HG02970 (cell line): ENCODE results near the gene C19orf25.

Source experiments
- ATAC-seq: cut with Tn5 transposase; IDR thresholded peaks from one replicate; pipeline ENCODE4 v1.9.1; 2021; ENCODE audit warnings: mild to moderate bottlenecking, moderate library complexity, moderate number of reproducible peaks; ENCODE audit not compliant: unreplicated experiment, low FRiP score

C19orf25 gene

GRCh38 chr19:1496714-1497577 lies 17.9 kb upstream of the C19orf25 start:
- ATAC-seq = no peak

DNA sequence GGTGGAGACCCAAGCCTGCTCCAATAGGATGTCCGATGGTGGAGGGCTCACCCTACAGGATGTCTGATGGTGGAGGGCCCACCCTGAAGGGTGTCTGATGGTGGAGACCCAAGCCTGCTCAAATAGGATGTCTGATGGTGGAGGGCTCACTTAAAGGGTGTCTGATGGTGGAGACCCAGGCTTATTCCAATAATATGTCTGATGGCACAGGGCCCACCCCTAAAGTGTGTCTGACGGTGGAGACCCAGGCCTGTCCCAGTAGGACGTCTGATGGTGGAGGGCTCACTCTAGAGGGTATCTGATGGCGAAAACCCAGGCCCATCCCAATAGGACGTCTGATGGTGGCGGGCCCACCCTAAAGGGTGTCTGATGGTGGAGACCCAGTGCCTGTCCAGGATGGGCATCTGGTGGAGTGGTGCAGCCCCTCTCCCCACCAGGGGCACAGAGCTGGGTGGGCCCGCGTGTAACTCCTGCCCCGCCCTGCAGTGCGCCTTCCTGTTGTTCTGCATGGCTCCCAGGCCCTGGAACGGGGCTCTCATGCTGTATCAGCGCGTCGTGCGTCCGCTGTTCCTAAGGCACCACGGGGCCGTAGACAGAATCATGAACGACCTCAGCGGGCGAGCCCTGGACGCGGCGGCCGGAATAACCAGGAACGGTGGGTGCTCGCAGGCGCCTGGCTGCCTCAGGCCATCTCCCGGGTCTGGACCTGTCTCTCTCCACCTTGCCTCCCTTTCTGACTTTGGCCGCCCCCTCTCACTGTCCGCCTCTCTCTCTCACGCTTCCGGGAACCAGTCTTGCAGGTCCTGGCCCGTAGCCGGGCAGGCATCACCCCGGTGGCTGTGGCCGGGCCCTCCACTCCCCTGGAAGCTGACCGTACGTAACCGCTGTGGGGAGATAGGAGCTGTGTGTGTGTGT lies 17.0 kb upstream of the C19orf25 start:
- ATAC-seq = no peak

DNA sequence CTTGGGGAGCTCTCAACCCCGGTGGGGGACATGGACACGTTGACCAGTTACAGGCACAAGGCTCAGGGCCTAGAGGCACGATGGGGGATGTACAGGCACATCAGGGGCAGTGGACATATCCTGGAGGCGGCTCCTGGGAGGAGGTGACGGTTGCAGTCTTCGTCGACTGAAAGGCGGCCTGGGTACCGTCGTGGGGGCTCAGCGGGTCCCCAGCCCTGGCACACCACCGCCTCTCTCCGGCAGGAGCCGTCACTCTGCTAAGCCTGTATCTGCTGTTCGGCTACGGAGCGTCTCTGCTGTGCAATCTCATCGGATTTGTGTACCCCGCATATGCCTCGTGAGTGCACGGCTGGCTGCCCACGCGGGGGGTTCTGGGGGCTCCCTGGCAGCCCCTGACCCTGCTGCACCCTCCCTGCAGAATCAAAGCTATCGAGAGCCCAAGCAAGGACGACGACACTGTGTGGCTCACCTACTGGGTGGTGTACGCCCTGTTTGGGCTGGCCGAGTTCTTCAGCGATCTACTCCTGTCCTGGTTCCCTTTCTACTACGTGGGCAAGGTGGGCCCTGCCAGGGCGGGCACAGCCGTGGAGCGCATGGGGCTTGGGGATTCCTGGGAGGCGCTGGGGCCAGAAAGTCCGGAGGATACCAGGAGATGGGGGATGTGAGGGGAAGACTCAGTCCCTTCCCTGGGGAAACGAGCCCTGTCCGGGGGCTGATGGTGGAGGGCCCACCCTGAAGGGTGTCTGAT lies 16.2 kb upstream of the C19orf25 start:
- no peak for ATAC-seq

DNA sequence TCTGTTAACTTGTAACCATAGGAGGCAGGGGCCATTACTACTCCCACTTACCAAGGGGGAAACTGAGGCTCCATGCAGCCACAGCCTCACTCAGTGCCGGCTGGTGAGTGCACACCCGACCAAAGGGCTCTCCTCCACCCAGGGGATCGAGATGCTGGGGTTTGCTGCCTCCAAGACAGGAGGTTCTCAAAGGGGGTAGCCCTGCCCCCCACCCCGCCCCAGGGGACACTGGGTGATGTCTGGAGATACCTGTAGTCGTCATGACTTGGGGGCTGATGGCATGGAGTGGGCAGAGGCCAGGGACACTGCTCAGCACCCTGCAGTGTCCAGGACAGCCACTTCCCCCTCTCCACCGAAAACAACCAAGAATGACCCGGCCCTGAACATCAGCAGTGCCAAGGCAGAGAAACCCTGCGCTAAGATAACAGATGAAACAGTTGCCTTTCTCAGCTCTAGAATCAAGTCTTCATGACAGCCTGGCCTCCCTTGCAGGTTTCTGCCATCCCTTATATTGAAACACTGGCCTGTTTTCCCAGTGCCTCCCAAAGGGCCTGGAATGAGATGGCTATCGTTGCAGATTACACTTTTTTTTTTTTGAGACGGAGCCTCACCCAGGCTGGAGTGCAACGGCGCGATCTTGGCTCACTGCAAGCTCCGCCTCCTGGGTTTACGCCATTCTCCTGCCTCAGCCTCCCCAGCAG lies 15.2 kb upstream of the C19orf25 start:
- ATAC-seq = no peak

GRCh38 chr19:1492474-1493006 lies 13.5 kb upstream of the C19orf25 start:
- no peak for ATAC-seq

DNA sequence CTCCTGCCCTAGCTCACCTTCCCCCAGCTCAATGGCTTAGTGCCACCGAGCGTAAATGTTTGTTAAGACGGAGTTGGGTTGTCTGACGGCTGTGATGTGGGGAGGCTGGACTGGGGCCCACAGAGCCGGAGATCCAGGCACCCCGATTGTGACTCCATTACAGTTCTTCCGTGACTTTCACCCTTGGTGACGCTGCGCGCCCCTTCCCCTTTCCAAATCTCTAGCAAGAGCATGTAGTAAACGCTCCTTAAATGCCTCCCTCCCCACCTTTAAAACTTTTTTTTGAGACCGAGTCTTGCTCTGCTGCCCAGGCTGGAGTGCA lies 12.8 kb upstream of the C19orf25 start:
- no peak for ATAC-seq

DNA sequence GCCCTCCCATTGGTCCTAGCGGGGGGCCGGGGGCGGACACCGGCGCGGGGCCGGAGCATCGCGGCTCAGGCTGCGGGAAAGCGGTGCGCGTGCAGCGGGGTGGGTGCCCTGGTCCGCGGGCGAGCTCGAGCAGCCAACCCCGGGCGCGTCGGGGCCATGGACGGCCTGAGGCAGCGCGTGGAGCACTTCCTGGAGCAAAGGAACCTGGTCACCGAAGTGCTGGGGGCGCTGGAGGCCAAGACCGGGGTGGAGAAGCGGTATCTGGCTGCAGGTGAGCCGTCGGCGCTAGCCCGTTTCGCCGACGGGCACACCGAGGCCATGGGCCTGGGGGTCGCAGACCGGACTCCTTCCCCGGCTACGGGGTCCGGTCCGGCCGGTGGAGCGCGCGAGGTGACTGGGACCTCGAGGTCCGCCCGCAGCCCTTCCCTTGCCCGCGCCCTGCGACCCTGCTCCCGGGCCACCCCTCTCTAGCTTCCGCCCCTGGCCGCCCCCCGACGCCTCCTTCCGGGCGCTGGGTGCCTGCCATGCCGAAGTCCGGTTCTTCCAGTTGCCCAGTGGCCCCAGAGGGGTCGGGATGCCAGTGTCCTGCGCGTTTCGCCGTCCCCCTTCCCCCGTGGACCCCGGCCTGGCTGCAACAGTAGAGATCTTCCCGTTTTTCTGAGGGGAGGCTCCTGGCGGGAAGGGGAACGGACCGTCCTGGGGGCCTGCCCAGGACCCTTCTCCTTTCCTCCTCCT lies 12.3 kb upstream of the C19orf25 start, which contains the start of gene REEP6:
TSS of gene REEP6 (plus strand) at position 68 of the 735 bp plus-strand sequence. CDS start at position 157, 89 bp downstream.
- ATAC-seq = no peak

DNA sequence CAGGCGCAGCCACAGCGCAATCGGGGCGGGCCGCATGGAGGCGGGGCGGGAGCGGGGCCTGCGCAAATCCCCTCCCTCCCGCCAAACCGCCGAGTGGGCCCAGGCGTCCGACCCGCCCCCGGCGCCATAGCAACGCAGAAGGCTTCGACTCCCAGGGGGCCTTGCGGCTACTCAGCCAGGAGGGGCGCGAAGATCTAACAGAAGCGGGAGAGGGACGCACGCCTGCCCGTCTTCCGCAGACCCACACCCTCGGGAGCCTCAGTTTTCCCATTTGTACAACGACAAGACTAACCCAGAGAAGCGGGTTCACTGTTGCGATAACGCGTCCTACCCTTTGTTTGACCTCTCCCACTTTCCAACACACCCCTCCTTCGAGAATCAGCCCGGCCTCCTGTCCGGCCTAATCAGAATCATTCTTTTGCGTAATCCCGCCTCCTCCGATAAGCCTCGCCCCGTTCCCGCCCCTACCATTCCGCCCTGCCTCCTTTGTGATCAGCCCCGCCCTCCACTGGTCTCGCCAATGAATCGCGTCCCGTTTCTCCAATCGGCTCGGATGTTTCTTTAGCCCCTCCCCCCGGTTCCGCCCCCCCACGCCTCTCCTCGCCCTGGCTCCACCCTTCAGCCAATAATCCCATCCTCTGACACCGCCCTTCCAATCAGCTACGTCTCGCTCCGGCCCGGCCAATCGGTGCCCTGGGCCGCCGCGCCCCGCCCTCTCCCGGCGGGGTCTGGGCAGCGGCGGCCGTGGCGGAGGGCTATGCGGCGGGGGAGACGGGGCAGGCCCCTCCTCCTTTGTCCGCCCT lies 11.5 kb upstream of the C19orf25 start, which contains the start of gene PCSK4:
TSS of gene PCSK4 (minus strand) at position 40 of the 803 bp plus-strand sequence. CDS start at position 36, 4 bp downstream.
- ATAC-seq = peak; percentile 82

DNA sequence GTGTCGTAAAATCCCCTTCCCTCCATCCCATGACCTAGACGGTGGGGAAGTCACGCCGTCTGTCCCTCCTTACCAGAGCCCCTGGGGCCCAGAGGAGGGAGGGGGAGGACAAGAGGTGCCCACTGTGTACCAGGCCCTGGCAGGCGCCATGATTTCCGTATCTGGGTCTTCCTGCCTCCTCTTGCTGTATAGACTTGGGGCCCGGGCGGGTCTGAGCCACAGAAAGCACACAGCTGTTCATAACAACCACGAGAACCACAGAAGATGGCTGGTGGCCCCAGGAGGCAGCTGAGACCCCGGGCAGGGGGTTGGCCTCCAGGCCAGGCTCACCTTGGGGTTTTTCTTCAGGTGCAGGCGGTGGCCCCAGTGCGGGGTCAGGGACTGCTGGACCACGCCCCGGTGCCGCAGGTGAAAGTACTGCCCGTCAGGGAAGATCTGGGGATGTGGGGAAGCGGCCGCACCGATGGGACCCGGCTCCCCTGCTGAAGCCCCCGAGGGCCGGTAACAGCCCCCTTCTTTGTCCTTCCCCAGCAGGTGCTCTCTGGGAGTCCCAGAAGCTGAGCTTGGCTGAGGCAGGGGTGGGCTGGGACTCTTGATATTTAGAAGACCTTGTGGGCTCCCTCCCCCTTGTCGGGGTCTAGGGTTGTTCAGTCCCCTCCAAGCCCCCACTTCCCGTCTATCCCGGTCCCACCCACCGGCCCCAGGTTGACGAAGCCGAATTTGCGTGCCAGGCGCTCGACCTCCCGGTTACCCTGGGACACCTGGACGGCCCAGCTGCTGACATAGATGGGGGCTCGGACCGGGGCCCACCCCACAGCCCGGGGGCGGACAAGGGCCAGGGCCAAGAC lies 10.7 kb upstream of the C19orf25 start:
- ATAC-seq = no peak

- ATAC-seq = no peak
Measured at GRCh38 chr19:1488282-1488601, 9.2 kb upstream of the C19orf25 start.

- no peak for ATAC-seq
Measured at GRCh38 chr19:1487576-1488281, 8.7 kb upstream of the C19orf25 start.

GRCh38 chr19:1486720-1487575 lies 7.9 kb upstream of the C19orf25 start:
- ATAC-seq = no peak

DNA sequence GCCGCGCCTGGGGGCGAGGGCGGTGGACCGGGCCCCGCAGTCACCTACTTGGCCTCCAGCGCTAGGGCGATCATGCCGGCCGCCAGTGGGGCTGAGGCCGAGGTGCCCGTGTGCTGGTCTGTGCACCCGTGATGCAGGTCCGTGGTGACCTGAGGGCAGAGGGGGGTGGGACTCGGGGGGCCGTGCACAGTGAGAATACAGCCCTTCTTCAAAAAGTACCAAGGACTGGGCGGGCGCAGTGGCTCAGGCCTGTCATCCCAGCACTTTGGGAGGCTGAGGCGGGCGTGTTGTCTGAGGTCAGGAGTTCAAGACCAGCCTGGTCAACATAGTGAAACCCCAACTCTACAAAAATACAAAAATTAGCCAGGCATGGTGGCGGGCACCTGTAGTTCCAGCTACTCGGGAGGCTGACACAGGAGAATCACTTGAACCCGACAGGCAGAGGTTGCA lies 5.0 kb upstream of the C19orf25 start:
- no peak for ATAC-seq

DNA sequence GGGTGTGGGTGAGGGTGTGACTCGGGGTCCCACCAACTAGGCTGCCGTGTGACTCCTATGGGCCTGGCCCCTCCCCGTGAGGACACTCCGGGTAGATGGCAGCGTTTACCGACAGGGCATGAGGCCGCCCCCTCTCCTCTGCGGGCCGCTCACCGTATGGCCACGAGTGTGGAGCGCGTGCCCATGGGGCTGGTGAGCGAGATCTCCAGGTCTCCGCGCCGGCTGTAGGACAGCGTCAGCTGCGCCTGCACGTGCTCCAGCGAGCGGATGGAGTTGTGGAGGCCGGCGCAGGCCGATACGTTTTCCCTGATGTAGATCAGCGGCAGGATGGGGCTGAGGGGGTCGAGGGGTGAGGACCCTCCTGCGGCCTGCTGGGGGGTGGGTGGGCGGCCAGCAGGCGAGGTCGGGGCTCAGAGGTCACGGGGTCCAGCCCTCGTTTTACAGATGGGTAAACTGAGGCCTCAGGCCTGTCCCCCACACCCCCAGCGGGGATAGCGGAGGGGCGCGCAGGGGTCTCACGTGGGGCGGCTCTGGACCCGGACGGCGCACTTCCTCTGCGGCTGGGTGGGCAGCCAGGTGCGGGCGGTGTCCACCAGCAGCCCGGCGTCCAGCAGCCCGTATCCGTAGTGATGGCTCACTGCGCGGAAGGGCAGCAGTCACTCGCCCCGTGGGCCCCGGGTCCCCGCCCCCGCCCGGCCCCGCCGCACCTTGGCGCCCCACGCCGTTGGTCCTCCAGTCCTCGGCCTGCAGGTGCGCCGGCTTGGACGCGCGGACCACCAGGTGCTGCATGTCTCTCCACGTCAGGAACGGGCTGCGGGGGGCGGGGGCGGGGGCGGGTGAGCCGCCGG lies 4.3 kb upstream of the C19orf25 start:
- ATAC-seq = no peak
